Calu3 (cell line): Measurements from ENCODE around the gene TIMM17A. TPM values are rescaled to one million over a fixed set of nuclear protein-coding genes. Genes with fewer than 3 reads are reported as not detected.

Experiments
- BruUV-seq: library from RNA; stranded (reverse); fragments of 400-500 nt; replicated peaks from 2 replicates; lab custom pipeline; 2021; lab: Mats Ljungman, UMichigan
- CTCF ChIA-PET: fragments of 300-600 bp; sonication (Branson Sonifier 250); formaldehyde crosslinking; loops from one replicate; lab custom pipeline; 2022; ENCODE audit warnings: antibody characterized with exemption; lab: Charles Lee
- DNase-seq: peaks from one replicate; pipeline ENCODE4 v3.0.0; 2022
- H3K27ac Mint-ChIP-seq: one replicate; pipeline ENCODE4 v1.8.0; 2022; ENCODE audit warnings: mixed read lengths; ENCODE audit not compliant: unreplicated experiment
- H3K27me3 Mint-ChIP-seq: one replicate; pipeline ENCODE4 v1.8.0; 2022; ENCODE audit warnings: mixed read lengths; ENCODE audit not compliant: unreplicated experiment
- H3K36me3 Mint-ChIP-seq: one replicate; pipeline ENCODE4 v1.8.0; 2022; ENCODE audit warnings: mild to moderate bottlenecking, moderate library complexity, mixed read lengths; ENCODE audit not compliant: insufficient read depth, unreplicated experiment
- H3K4me1 Mint-ChIP-seq: one replicate; pipeline ENCODE4 v1.8.0; 2022; ENCODE audit warnings: mild to moderate bottlenecking, low read depth, mixed read lengths; ENCODE audit not compliant: unreplicated experiment
- H3K4me3 Mint-ChIP-seq: one replicate; pipeline ENCODE4 v1.8.0; 2022; ENCODE audit warnings: mild to moderate bottlenecking, low read depth, moderate library complexity, mixed read lengths; ENCODE audit not compliant: unreplicated experiment
- H3K9me3 Mint-ChIP-seq: one replicate; pipeline ENCODE4 v1.8.0; 2022; ENCODE audit warnings: low read depth, mixed read lengths; ENCODE audit not compliant: unreplicated experiment
- CTCF ChIP-seq: fragments of 200-600 bp; IDR thresholded peaks from one replicate; pipeline ENCODE4 v1.8.0; 2022; ENCODE audit warnings: antibody characterized with exemption; ENCODE audit not compliant: unreplicated experiment
- intact Hi-C: fragments of 100-400 bp; cut with micrococcal nuclease; formaldehyde crosslinking; loops from one replicate; pipeline ENCODE4 v1.10.0; 2022; ENCODE audit not compliant: unreplicated experiment
- total RNA-seq: library from RNA; stranded (reverse); gene quantifications from 2 replicates; pipeline ENCODE4 v1.2.3, GENCODE V29; 2022

Gene TIMM17A
- total RNA-seq, 1 experiment from 2014 or later: 85.3 TPM

GRCh38 chr1:202007304-202007703 lies 52.0 kb downstream of the TIMM17A start:
- BruUV-seq: no TSS peak
- H3K27me3 Mint-ChIP-seq: no peaks in the 10 kb centered on the region
- H3K36me3 Mint-ChIP-seq: peaks cover 67% of the 10 kb centered on the region
- TF ChIP-seq CTCF: no peak
- CTCF ChIA-PET: interaction anchor here (0.6 to 4.3 kb wide), 19 partner anchors 8 to 128 kb away, joined by 3 to 47 read pairs (median 4); partner anchors contain the start of gene GPR37L1
- peaks cover 44% of the 10 kb centered on the region for H3K4me1 Mint-ChIP-seq
- intact Hi-C loops: no loop called here
- no peaks in the 10 kb centered on the region for H3K9me3 Mint-ChIP-seq
- no peak for DNase-seq
- H3K4me3 Mint-ChIP-seq: peak overlapping the region; percentile 92
- H3K27ac Mint-ChIP-seq: peak overlapping the region; percentile 89

GRCh38 chr1:202007805-202008489 lies 52.6 kb downstream of the TIMM17A start:
- Mint-ChIP-seq H3K36me3 (peaks cover 68% of the 10 kb centered on the region), H3K4me3 (peak overlapping the region; percentile 92), H3K27me3 (no peaks in the 10 kb centered on the region), H3K4me1 (peaks cover 44% of the 10 kb centered on the region), H3K27ac (peak overlapping the region; percentile 89), H3K9me3 (no peaks in the 10 kb centered on the region)
- intact Hi-C loops: loop anchor here (2.0 kb wide), 3 partner anchors 39 to 111 kb away; no protein-coding TSS in a partner anchor
- peak; percentile 98 for DNase-seq
- TF ChIP-seq CTCF: no peak
- BruUV-seq: TSS peak; percentile 22
- CTCF ChIA-PET: interaction anchor here (0.6 to 4.3 kb wide), 21 partner anchors 8 to 127 kb away, joined by 3 to 47 read pairs (median 4); partner anchors contain the start of gene GPR37L1

- peak; percentile 85 for TF ChIP-seq CTCF
- H3K27ac Mint-ChIP-seq: peak overlapping the region; percentile 89
- DNase-seq: peak; percentile 91
- peaks cover 48% of the 10 kb centered on the region for H3K4me1 Mint-ChIP-seq
- intact Hi-C loops: loop anchor here (2.0 kb wide), 5 partner anchors 37 to 109 kb away; no protein-coding TSS in a partner anchor
- CTCF ChIA-PET: interaction anchor here (0.6 to 4.3 kb wide), 22 partner anchors 10 to 126 kb away, joined by 3 to 47 read pairs (median 4); no protein-coding TSS in a partner anchor
- H3K36me3 Mint-ChIP-seq: peaks cover 84% of the 10 kb centered on the region
- H3K27me3 Mint-ChIP-seq: no peaks in the 10 kb centered on the region
- no TSS peak for BruUV-seq
- H3K9me3 Mint-ChIP-seq: no peaks in the 10 kb centered on the region
- H3K4me3 Mint-ChIP-seq: peak overlapping the region; percentile 92
These were observed 54.2 kb downstream of the TIMM17A start for GRCh38 chr1:202009326-202010179.
